Sigmoid colon (tissue), 4 donors: ENCODE measurements around the gene TFEB.
A peak's percentile ranks its signal among the peaks of the same experiment; 100 is the strongest.

ENCODE experiments used
- EP300 ChIP-seq, 4 donors: sonication (generic); formaldehyde crosslinking; IDR thresholded peaks; one replicate each; pipeline ENCODE4 v1.6.1; 2017; ENCODE audit warnings: antibody characterized with exemption in 4 of 4
- POLR2A ChIP-seq, 2 donors: fragments of 450-650 bp; IDR thresholded peaks; one replicate each; pipeline ENCODE4 v1.6.1; 2016; ENCODE audit warnings: antibody characterized with exemption in 2 of 2, mild to moderate bottlenecking in 2 of 2, moderate library complexity in 2 of 2
- POLR2AphosphoS5 ChIP-seq, 4 donors: sonication (generic); formaldehyde crosslinking; IDR thresholded peaks; one replicate each; pipeline ENCODE4 v1.6.1; 2017; ENCODE audit warnings: antibody characterized with exemption in 4 of 4
- TF ChIP-seq, protein P1 (sequence below), 4 experiments: fragments of 450-650 bp in 3 of 4; fragments of 200-600 bp in 1 of 4; IDR thresholded peaks; one replicate each; pipeline ENCODE4 v1.5.1; 2016 to 2019; ENCODE audit warnings: antibody characterized with exemption in 4 of 4, mild to moderate bottlenecking in 3 of 4, moderate library complexity in 2 of 4

DNA sequence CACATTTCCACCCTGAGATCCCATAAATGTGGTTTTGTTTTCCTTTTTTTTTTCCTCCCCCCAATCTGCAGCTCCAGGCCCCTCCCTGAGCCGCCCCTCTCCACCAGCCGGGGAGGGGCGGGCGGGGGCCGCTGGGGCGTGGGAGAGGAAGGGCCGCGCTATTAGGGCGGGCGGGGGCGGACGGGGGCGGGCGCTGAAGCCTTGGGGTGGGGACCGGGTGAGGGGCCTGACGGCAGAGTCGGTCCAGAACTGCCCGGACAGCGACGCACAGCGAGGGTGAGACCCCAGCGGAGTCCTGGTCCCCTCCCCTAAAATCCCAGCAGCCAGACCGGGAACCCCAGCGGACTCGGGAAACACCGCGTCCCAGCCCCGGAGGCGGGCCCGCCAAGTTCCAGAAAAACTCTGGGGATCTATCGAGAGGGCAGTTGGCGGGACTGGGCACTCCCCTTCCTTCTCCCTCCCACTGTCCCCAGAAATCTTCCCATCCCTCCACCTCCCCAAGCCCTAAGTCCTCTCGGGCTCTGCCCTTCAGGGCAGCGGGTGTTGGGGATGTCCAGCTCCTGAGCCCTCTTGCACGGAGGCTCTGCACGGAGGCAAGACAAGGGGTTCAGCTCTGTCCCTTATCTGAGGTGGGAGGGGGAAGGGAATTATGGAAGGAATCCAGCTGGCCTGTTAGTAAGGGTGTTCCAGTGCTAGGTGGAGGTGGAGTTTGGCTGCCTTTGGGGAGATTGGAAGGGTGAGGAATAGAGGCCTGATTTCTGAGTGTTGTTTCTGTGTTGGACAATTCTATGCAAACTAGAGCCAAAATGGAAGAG lies 45.4 kb upstream of the TFEB start, which contains the start of gene PRICKLE4:
- peak in 1 of 2 donors; percentile 7 for TF ChIP-seq POLR2A (IDR thresholded peaks at IDR 0.05)
- TF ChIP-seq, protein P1, sequence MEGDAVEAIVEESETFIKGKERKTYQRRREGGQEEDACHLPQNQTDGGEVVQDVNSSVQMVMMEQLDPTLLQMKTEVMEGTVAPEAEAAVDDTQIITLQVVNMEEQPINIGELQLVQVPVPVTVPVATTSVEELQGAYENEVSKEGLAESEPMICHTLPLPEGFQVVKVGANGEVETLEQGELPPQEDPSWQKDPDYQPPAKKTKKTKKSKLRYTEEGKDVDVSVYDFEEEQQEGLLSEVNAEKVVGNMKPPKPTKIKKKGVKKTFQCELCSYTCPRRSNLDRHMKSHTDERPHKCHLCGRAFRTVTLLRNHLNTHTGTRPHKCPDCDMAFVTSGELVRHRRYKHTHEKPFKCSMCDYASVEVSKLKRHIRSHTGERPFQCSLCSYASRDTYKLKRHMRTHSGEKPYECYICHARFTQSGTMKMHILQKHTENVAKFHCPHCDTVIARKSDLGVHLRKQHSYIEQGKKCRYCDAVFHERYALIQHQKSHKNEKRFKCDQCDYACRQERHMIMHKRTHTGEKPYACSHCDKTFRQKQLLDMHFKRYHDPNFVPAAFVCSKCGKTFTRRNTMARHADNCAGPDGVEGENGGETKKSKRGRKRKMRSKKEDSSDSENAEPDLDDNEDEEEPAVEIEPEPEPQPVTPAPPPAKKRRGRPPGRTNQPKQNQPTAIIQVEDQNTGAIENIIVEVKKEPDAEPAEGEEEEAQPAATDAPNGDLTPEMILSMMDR (IDR thresholded peaks at IDR 0.05): no peak
- no peak for TF ChIP-seq EP300 (IDR thresholded peaks at IDR 0.05)
- TF ChIP-seq POLR2AphosphoS5 (IDR thresholded peaks at IDR 0.05): no peak
